ENCODE measurements around the gene LRBA.

GRCh38 chr4:150384249-150384648 is 630.8 kb downstream of the LRBA start:
- TF ChIP-seq, protein P1, sequence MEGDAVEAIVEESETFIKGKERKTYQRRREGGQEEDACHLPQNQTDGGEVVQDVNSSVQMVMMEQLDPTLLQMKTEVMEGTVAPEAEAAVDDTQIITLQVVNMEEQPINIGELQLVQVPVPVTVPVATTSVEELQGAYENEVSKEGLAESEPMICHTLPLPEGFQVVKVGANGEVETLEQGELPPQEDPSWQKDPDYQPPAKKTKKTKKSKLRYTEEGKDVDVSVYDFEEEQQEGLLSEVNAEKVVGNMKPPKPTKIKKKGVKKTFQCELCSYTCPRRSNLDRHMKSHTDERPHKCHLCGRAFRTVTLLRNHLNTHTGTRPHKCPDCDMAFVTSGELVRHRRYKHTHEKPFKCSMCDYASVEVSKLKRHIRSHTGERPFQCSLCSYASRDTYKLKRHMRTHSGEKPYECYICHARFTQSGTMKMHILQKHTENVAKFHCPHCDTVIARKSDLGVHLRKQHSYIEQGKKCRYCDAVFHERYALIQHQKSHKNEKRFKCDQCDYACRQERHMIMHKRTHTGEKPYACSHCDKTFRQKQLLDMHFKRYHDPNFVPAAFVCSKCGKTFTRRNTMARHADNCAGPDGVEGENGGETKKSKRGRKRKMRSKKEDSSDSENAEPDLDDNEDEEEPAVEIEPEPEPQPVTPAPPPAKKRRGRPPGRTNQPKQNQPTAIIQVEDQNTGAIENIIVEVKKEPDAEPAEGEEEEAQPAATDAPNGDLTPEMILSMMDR (conservative IDR thresholded peaks at IDR 0.05; ENCODE audit: low read depth, low read length): no peak
- TF ChIP-seq BHLHE40 (IDR thresholded peaks at IDR 0.05; ENCODE audit: low read depth, low read length): no peak
- no peak for TF ChIP-seq POLR2A (IDR thresholded peaks at IDR 0.05; ENCODE audit: low read depth, low read length)
- no peak for TF ChIP-seq RCOR1 (IDR thresholded peaks at IDR 0.05; ENCODE audit: insufficient replicate concordance, low read length)
- no peak for TF ChIP-seq MAFK (IDR thresholded peaks at IDR 0.05; ENCODE audit: low read depth, low read length)
- TF ChIP-seq, protein P2, sequence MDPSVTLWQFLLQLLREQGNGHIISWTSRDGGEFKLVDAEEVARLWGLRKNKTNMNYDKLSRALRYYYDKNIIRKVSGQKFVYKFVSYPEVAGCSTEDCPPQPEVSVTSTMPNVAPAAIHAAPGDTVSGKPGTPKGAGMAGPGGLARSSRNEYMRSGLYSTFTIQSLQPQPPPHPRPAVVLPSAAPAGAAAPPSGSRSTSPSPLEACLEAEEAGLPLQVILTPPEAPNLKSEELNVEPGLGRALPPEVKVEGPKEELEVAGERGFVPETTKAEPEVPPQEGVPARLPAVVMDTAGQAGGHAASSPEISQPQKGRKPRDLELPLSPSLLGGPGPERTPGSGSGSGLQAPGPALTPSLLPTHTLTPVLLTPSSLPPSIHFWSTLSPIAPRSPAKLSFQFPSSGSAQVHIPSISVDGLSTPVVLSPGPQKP (IDR thresholded peaks at IDR 0.05; ENCODE audit: borderline replicate concordance, low read depth, low read length): no peak
- no peak for TF ChIP-seq CHD1 (IDR thresholded peaks at IDR 0.05; ENCODE audit: low read depth, low read length)
- no peak for TF ChIP-seq RAD21 (IDR thresholded peaks at IDR 0.05; ENCODE audit: low read length)
- TF ChIP-seq FOS (IDR thresholded peaks at IDR 0.05; ENCODE audit: low read depth, low read length): no peak
- TF ChIP-seq SMC3 (IDR thresholded peaks at IDR 0.05; ENCODE audit: low read depth, low read length): no peak
- no peak for TF ChIP-seq USF2 (IDR thresholded peaks at IDR 0.05; ENCODE audit: low read depth, low read length)
